Hepatocyte (in vitro differentiated cells): ENCODE data around the gene C1QTNF8. TPM values are rescaled to one million over a fixed set of nuclear protein-coding genes. Genes with fewer than 3 reads are reported as not detected.

Experiments used
- DNase-seq: peaks from one replicate; pipeline ENCODE4 v3.0.0-alpha.2; 2016; ENCODE audit warnings: low spot score
- H2AFZ ChIP-seq: fragments of 200-600 bp; sonication (generic); 2 replicates; pipeline ENCODE4 v1.6.0; 2016; ENCODE audit warnings: antibody characterized with exemption, mild to moderate bottlenecking
- H3K27ac ChIP-seq: fragments of 200-600 bp; sonication (generic); 2 replicates; pipeline ENCODE4 v1.5.1; 2016; ENCODE audit warnings: mild to moderate bottlenecking
- H3K27me3 ChIP-seq: fragments of 200-600 bp; sonication (generic); 2 replicates; pipeline ENCODE4 v1.6.1; 2016
- H3K36me3 ChIP-seq: fragments of 200-600 bp; sonication (generic); replicated peaks from 2 replicates; pipeline ENCODE4 v1.5.1; 2016; ENCODE audit warnings: low read depth; ENCODE audit not compliant: insufficient read depth
- H3K4me1 ChIP-seq: fragments of 200-600 bp; sonication (generic); 2 replicates; pipeline ENCODE4 v1.5.1; 2016; ENCODE audit warnings: mild to moderate bottlenecking, moderate library complexity; ENCODE audit not compliant: insufficient read depth
- H3K4me2 ChIP-seq: fragments of 200-600 bp; sonication (generic); 2 replicates; pipeline ENCODE4 v1.6.0; 2016
- H3K4me3 ChIP-seq: fragments of 200-600 bp; sonication (generic); 2 replicates; pipeline ENCODE4 v1.5.1; 2016; ENCODE audit warnings: mild to moderate bottlenecking
- H3K79me2 ChIP-seq: fragments of 200-600 bp; sonication (generic); 2 replicates; pipeline ENCODE4 v1.6.0; 2017; ENCODE audit warnings: mild to moderate bottlenecking
- H3K9me2 ChIP-seq: fragments of 200-600 bp; sonication (generic); replicated peaks from 2 replicates; pipeline ENCODE4 v1.6.0; 2017; ENCODE audit warnings: mild to moderate bottlenecking; ENCODE audit not compliant: insufficient read depth
- H3K9me3 ChIP-seq: fragments of 200-600 bp; sonication (generic); 2 replicates; pipeline ENCODE4 v1.5.1; 2016; ENCODE audit warnings: low read depth, mild to moderate bottlenecking
- H4K20me1 ChIP-seq: fragments of 200-600 bp; sonication (generic); 2 replicates; pipeline ENCODE4 v1.6.0; 2016; ENCODE audit warnings: mild to moderate bottlenecking; ENCODE audit not compliant: insufficient read depth, poor library complexity, severe bottlenecking
- EZH2 ChIP-seq: fragments of 200-600 bp; sonication (generic); IDR thresholded peaks from 2 replicates; pipeline ENCODE4 v1.6.1; 2016; ENCODE audit warnings: antibody characterized with exemption, mild to moderate bottlenecking, borderline replicate concordance
- EZH2phosphoT487 ChIP-seq: fragments of 200-600 bp; sonication (generic); IDR thresholded peaks from one replicate; pipeline ENCODE4 v1.6.1; 2018; ENCODE audit warnings: antibody characterized with exemption, mild to moderate bottlenecking, low read depth, moderate library complexity; ENCODE audit not compliant: unreplicated experiment, severe bottlenecking
- whole genome bisulfite sequencing: methylation state at CpG from one replicate; pipeline ENCODE4 v1.1.6; 2016; ENCODE audit warnings: low lambda C conversion rate; ENCODE audit errors: missing lambda C conversion rate; 5-methylcytosine and 5-hydroxymethylcytosine counted together
- polyA plus RNA-seq: library from polyadenylated mRNA; unstranded; fragments of >200 nt; fragmentation: Nextera tagmentation; extraction: Ambion mirVana; gene quantifications from 2 replicates; pipeline ENCODE4 v1.2.1, GENCODE V29; 2016
- total RNA-seq: library from RNA; depleted of rRNA; stranded (reverse); fragments of >200 nt; gene quantifications from 2 replicates; pipeline ENCODE4 v1.2.3, GENCODE V29; 2014
- TF ChIP-seq, protein P1 (sequence below): fragments of 200-600 bp; sonication (generic); IDR thresholded peaks from 2 replicates; pipeline ENCODE4 v1.5.1; 2016; ENCODE audit warnings: antibody characterized with exemption, mild to moderate bottlenecking; ENCODE audit not compliant: poor library complexity

The C1QTNF8 gene
- total and polyA plus RNA-seq, 2 experiments from 2014 or later: not detected

DNA sequence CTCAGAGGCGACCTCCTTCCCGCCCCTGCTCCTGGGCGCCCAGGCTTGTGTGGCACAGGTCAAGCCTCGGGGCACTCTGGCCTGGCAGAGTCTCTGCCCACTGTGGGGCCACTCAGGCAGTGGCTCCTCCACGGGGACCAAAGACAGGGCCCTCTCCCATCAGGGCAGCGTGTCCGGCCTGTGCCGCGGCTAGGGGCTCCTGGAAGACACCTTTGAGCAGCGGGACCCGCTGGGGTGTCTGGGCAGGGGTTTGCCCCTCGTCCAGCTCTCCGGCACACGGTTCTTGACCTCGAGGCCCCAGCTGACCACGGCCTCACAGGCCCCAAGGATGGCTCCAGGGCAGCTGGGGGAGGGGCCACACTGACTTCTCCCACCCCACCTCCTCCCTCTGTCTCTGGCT lies 48.2 kb downstream of the C1QTNF8 start:
- no peak for DNase-seq
- H3K4me1 ChIP-seq: peaks cover 5% of the 10 kb centered on the region
- no peaks in the 10 kb centered on the region for H3K9me3 ChIP-seq
- H3K4me3 ChIP-seq: no peak overlapping the region
- TF ChIP-seq EZH2 (no peak), EZH2phosphoT487 (no peak)
- TF ChIP-seq, protein P1, sequence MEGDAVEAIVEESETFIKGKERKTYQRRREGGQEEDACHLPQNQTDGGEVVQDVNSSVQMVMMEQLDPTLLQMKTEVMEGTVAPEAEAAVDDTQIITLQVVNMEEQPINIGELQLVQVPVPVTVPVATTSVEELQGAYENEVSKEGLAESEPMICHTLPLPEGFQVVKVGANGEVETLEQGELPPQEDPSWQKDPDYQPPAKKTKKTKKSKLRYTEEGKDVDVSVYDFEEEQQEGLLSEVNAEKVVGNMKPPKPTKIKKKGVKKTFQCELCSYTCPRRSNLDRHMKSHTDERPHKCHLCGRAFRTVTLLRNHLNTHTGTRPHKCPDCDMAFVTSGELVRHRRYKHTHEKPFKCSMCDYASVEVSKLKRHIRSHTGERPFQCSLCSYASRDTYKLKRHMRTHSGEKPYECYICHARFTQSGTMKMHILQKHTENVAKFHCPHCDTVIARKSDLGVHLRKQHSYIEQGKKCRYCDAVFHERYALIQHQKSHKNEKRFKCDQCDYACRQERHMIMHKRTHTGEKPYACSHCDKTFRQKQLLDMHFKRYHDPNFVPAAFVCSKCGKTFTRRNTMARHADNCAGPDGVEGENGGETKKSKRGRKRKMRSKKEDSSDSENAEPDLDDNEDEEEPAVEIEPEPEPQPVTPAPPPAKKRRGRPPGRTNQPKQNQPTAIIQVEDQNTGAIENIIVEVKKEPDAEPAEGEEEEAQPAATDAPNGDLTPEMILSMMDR: no peak
- no peaks in the 10 kb centered on the region for H3K9me2 ChIP-seq
- H2AFZ ChIP-seq: no peak overlapping the region
- no peaks in the 10 kb centered on the region for H3K79me2 ChIP-seq
- H3K4me2 ChIP-seq: no peak overlapping the region
- no peaks in the 10 kb centered on the region for H3K27me3 ChIP-seq
- no peaks in the 10 kb centered on the region for H4K20me1 ChIP-seq
- no peak overlapping the region for H3K27ac ChIP-seq
- 88% methylated on average over 16 of the region's 16 CpGs for WGBS
- H3K36me3 ChIP-seq: no peaks in the 10 kb centered on the region

DNA sequence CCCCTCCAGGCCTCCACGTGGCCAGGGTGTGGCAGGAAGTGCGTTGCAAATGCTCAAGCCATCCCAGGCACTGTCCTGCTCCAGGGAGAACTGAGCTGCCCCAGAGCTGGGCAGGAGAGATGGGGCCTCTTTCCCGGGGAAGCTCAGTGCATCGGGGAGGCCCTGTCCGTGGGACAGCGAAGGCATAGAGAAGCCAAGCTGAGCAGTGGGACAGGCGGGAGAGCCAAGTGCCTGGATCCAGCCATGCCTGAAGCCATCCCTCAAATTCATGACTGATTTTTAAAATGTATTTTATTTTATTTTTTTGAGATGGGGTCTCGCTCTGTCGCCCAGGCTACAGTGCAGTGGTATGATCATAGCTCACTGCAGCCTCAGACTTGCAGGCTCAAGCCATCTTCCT lies 48.9 kb downstream of the C1QTNF8 start:
- TF ChIP-seq EZH2 (no peak), EZH2phosphoT487 (no peak)
- TF ChIP-seq, protein P1: no peak
- H3K4me1 ChIP-seq: peaks cover 5% of the 10 kb centered on the region
- 94% methylated on average over 9 of the region's 9 CpGs for WGBS
- no peak overlapping the region for H3K27ac ChIP-seq
- H3K4me2 ChIP-seq: no peak overlapping the region
- no peaks in the 10 kb centered on the region for H3K9me2 ChIP-seq
- no peak overlapping the region for H2AFZ ChIP-seq
- H4K20me1 ChIP-seq: no peaks in the 10 kb centered on the region
- H3K9me3 ChIP-seq: no peaks in the 10 kb centered on the region
- no peak for DNase-seq
- H3K79me2 ChIP-seq: no peaks in the 10 kb centered on the region
- H3K36me3 ChIP-seq: no peaks in the 10 kb centered on the region
- no peaks in the 10 kb centered on the region for H3K27me3 ChIP-seq
- H3K4me3 ChIP-seq: no peak overlapping the region

GRCh38 chr16:1045993-1046911 lies 49.8 kb downstream of the C1QTNF8 start:
- no peak overlapping the region for H2AFZ ChIP-seq
- 93% methylated on average over 40 of the region's 49 CpGs for WGBS
- no peaks in the 10 kb centered on the region for H3K9me3 ChIP-seq
- no peak for TF ChIP-seq EZH2
- TF ChIP-seq, protein P1: no peak
- no peak for TF ChIP-seq EZH2phosphoT487
- H3K4me2 ChIP-seq: no peak overlapping the region
- no peaks in the 10 kb centered on the region for H3K9me2 ChIP-seq
- H3K79me2 ChIP-seq: no peaks in the 10 kb centered on the region
- H3K27me3 ChIP-seq: no peaks in the 10 kb centered on the region
- H4K20me1 ChIP-seq: no peaks in the 10 kb centered on the region
- no peak overlapping the region for H3K4me3 ChIP-seq
- no peak overlapping the region for H3K27ac ChIP-seq
- H3K36me3 ChIP-seq: no peaks in the 10 kb centered on the region
- peaks cover 5% of the 10 kb centered on the region for H3K4me1 ChIP-seq
- no peak for DNase-seq
